Stimulated activated CD4-positive, alpha-beta T cell treated with anti-CD3 and anti-CD28 coated beads, Interleukin-2, amount 100 ng/mL, for 48 hours (primary cell): ENCODE results near the gene PRKCE.
"Not testable (repeated sequence)": the region's sequence is repeated elsewhere in the genome, so short reads cannot be mapped to it uniquely, and the experiment has no call there.

Experiments
- DNase-seq, 2 donors: peaks; one replicate each; pipeline ENCODE4 v3.0.0-alpha.2; 2020

Gene PRKCE

DNA sequence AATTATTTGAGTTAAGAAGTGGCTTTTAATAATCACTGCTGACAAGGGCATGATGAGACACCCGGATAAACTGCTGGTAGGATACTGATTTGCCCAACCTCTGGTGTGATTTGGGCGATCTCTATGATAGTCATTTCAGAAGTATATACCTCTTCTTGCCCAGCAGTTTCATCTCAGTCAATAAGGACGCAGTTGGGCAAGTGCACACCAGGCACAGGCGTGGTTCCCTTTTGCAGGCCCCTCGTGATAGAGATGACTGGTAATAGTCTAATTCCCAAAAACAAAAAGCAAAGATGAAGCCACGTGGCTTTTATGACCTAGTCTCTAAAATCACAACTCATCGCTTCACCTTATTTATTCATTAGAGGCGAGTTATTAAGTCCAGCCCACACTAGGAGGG lies 246.4 kb downstream of the PRKCE start:
- no peak for DNase-seq

DNA sequence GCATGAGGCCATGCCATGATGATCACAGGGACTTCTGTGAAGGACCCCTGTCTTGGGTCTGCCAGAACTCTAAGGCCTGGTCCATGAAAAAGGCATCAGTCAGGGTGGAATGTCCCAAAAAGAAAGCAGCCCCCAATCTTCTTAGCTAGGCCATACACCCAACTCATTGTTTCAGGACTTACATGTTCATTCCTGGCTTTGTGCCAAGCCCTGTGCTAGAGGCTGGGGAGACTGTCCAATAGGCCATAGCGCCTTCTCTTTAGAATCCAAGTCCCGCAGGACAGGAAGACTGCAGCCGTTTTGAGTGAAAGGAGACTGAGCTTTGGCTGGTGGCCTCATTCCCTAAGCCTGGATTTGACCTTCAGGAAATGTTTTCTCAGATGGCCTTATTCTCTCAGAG lies 247.3 kb downstream of the PRKCE start:
- DNase-seq = no peak

DNA sequence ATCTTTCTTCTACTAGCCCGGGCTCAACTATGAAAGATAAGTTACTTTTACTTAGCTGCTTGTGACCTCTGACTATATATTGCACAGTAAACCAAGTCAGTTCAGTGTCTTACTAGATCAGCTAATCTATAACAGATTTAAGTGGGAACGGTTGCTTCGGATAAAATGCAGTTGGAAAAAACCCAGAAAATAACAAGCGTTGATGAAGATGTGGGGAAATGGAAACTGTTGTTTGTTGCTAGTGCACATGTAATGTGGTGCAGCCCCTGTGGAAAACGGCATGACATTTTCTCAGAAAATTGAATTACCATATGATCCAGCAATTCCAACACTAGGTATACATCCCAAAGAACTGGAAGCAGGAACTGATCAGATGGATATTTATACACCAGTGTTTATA lies 248.5 kb downstream of the PRKCE start:
- DNase-seq = no peak

DNA sequence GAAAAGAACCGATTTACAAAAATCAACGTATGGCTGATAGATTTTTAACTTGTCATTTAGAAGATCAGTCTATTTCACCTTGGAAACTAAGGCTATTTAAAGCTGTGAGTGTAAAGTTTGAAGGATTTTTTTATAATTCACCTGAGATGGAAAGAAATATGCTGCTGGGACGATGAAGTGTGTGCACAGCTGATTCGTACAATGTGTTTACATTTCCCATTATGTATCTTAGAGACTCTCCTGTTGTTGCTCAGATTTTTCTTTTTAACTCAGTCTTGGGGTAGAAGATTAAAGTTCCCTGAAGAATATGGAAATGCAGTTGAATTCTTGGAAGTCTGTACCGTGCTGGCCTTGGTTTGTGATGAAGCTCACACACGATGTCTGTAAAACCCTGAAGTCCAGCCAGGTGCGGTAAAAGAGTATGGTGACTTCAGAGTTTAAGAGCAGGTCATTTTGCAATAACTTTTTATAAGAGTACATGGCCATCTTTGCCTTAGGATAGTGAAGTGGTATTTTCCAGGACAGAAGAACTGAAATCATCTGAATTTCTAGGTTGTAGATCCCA lies 250.1 kb downstream of the PRKCE start:
- DNase-seq = no peak

DNA sequence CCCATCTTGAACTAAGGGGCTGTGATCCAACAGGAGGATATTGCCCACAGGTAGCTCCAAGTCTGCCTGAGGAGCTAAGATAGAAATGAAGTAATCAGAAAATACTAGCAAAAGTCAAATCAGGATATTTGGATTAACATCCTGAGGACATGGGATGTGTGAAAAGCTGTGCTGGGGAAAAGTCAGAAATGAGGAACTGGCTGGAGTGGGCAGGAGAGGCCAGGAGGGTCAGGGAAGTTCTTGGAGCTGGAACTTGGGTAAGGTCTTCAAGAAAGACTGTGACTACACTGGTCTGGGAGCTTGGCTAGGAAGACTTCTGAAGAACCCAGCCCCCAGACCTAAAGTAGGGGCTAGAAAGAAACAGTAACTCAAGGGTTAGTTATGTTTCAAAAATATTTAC lies 250.9 kb downstream of the PRKCE start:
- no peak for DNase-seq

DNA sequence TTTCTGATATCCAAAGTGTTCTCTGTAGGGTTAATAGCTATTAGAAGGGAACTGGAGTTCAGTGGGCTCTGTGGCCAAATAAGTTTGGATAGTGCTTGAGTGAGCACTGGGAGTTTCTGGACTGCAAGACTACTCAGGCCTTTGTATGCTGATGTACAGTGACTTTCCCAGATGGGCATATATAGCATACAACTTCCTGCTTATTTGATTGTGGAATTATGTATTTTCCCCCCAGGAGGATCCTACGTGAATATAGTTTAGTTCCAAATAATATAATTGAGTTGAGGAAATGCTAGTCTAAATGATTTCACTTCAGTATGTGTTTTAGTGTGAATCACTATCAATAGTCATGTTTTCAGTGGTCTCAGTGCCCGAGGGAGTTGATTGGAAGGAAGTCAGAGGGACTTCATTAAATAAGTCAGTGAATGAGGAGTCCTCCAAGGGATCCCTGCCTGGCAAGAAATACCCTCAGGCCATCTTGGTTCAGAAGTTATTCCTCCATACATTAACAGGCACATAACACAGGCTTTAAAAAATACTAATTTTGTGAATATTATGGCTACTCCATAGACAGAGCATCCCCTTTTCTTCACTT lies 251.4 kb downstream of the PRKCE start:
- no peak for DNase-seq

DNA sequence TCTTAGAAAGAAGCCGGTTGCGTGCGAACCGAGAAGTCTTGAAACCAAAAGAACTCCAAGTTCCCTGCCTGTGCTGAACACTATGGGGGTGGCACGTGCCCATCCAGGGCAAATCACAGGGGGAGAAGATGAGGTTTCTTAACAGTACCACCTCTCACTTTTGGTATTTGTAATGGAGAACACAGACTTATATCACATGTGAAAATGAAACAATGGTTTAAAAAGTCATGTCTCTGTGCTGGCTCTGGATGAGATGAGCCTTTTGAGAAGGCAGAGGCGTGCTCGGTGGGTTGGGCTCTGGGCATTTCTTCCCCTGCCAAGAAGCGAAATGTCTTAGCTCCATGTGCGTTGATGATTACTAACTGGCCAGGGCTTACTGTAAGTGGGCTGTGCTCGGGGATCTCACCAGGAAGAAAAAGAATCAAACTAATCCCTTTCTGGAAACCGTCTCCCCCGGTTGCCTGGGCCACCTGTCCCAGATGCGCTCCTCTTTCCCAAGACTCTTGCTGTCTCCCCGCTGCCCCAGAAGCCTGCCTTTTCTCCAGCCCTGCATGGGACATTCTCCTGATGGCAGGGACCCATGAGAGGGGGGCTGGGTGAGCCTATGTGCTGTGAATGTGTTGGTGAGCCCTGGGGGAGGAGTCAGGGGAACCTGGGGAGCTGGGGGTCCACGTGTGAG lies 252.9 kb downstream of the PRKCE start:
- DNase-seq = peak in 1 of 2 donors; percentile 16

DNA sequence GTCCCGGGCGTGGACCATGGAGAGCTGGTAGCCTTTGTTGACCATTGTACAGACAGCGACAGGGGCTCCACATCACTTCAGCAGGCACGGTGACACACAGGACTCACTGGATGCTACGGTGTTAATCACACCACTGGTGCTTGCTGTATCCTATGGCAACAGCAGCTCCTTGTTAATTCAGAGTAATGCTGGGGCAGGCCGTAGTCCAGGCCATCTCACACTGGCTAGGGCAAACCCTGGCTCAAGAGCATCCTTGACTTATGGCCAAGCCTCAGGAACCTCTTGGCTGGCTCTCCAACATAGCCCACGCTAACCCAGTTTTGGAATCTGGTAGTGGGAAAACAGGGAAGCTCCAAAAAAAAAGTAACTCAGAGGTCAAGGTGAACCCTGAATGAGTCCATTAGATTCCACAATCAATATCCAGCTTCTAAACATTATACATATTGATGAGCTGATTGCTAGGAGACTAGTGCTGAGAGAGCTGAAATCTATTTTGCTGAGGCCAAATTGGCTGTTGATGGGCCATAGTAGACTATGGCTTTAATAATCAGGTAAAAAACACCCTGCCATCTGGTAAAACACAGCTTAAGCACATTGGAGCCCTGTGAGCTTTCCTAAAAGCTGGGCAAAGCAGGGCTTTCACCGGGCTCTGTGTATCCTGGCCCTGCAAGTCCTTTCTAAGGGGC lies 253.6 kb downstream of the PRKCE start:
- DNase-seq = no peak

DNA sequence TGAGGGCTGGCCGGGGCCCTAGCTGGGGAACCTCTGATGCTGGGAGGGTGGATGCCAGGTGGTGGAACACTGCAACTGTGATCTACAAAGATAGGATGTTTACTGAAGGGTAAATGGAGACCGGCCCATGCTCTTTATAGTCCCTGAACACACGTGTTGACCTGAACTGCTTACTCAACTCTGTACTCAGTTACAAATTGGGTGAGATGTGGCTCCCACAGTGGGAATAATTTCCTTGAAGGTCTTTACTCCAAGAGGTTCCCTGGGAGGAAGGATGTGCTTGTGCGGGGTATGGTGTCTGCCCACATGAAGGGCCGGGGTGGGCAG lies 254.1 kb downstream of the PRKCE start:
- DNase-seq = no peak

DNA sequence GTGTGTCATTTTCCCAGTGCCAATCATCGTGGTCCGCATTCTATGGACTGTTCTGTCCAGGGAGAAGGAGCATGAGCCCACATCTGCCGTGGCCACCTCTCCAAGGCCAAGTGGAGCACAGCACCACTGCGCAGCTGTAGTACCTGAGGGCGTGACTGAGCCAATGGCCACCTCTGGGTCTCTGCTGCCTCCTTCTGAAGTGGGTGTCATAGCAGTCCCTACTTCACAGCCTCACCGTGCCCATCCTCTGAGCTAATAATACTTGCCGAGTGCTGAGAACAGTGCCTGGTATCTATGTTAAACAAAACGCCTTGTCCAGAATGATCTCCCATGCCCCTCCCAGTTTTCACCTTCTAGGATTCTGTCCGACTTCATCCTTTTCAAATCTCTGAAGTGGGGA lies 256.1 kb downstream of the PRKCE start:
- DNase-seq = no peak

DNA sequence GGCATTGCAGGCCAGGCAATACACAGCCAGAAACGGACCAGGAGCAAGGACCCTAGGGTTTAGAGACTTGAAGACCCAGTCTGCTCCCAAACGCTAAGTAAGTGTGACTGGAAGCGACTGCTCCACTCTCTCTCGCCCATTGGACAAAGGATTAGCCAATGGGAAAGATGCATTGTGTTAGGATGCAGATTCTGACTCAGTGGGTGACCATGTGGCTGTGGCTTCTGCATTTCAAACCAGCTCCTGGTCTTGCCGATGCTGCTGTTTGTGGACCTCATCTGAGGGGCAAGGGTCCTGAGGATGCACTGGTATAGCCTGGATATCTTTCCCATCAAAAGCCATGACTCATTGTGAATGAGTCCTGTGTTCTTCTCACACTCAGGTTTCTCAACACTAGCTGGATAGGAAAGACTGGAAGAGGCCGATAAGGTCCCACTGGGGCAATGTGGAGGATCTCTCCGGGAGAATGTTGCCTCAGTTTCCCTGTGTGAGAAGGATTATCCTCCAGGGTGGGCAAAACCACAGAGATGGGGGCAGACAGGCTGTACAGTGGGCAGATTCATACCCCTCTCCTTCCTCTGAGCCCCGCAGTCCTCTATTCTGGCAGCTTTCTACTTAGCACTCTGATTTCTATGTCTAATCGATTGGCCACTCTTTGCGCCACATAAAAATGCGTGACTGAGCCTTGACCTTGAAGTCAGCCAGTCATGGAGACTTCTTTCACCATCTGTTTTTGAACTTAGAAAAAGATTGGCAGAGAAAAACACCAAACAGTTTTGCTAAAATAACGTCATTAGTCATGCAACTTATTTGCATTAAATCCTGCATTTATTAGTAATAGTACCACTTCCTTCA lies 257.1 kb downstream of the PRKCE start:
- DNase-seq = no peak

DNA sequence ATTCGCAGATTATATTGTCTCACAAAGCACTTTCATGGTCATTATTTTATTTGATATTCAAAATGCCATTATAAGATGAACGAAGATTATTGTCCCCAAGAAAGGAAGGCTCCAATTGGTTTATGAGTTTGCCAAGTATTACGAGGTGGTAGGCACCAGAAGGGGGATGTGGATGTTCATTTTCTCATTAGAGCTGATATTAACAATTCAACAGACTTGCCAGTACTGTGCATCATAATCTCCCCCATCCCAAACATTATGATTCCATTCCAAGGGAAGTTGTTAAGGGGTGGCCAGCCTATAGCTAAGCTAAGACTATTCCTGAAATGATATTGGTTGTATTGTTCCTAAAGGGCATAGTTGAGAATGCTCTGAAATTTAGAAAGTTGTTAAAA lies 257.7 kb downstream of the PRKCE start:
- DNase-seq = no peak

DNA sequence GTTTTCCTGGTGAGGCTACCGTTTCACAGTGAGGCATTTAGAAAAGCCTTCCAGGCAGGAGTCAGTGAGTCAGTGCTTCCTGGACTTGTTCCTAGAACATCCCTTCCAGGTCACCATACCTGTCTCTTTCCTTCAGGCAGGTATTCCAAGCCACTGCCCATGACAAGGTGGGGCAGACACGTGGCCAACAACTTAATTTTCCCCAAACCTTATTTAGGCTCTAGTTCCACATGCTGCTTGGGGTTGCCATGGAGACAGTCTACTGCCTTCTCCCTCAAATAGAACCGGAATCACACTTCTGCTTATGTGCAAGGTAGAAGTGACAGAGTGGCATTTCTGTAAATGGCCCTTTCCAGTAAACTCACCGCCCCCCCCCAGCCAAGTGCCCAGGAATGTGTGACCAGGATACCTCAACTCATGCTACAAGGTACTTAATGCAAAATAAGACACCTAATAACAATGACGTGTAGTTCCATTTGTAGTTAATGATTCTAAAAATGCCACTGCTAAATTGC lies 258.3 kb downstream of the PRKCE start:
- DNase-seq = no peak

DNA sequence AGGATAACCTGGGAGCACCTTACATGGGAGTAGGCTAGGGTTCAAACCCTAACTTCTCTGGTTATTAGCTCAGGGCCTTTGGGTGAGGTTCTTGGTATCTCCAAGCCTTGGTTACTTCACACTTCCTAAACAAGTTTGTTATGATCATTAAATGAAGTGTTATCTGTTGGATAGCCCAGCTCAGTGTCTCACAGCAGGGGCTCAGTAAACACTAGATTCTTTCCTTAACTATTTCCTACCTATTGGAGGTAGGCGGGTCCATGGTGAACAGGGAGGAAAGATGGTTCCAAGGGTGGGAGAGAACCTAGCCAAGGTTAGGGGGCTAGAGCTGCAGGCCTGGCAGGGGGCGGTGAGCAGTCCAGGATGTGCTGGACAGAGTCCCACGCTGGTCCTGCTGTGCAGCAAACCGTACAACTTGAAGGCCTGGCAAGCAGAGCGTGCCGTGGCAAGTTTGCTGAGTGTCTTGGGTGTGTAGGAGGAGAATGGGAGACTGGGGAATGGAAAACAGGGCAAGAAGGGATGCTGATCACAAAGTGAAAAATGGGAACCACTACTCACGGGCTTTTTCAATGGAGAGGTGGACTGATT lies 259.1 kb downstream of the PRKCE start:
- DNase-seq = no peak

DNA sequence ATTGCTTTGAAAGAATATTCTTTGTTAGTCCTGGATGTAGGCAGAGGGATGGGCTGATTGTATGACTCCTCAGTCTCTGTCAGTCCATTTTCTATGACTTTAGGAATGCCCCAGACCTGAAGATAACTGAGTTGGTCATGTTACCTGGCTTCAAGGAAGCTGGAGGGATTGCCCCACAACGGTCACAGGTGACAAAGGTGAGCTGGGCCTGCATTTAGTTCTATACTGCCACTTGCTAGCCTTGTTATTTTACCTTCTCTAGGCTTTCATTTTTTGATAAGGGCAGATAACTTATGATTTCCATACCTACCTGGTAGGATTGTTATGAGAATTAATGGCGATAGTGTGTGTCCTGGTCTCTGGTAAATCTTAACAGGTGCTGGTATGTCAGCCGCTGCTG lies 260.1 kb downstream of the PRKCE start:
- DNase-seq = no peak

DNA sequence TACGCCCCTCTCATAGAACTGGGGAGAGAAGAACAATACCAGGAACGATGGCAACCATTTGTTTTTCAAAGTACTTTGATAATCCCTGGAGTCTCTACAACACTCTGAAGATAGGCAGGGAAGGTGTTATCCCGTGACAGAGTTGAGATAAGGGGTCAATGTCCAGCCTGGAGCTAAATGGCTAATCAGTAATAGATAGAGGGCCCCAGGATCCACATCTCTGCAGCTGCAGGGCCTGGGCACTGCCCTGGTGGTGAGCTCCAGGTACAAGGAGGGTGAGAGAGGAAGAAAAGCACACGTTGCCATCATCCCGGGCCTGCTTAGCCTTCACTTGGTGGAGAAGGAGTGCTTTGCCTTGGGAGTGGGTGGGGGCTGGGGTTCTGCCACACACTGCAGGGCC lies 260.6 kb downstream of the PRKCE start:
- no peak for DNase-seq

DNA sequence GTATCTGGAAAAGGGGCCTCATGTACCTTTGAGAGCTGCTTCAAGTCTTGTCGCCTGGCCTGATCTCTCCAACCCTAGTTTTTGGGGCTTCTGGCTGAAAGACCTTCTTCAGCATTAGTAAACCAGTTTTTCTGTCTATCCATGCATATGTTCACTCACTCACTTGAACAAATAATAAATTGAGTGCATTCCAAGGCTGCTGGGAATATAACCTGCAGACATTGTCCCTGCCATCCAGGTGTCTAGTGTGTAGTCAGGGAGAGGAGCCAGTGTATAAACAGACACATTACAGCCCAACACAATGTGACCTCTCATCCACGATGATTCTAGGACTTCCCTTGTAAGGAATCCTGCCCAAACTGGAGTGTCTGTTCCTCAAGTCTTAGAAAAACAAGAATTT lies 262.1 kb downstream of the PRKCE start:
- DNase-seq = no peak

DNA sequence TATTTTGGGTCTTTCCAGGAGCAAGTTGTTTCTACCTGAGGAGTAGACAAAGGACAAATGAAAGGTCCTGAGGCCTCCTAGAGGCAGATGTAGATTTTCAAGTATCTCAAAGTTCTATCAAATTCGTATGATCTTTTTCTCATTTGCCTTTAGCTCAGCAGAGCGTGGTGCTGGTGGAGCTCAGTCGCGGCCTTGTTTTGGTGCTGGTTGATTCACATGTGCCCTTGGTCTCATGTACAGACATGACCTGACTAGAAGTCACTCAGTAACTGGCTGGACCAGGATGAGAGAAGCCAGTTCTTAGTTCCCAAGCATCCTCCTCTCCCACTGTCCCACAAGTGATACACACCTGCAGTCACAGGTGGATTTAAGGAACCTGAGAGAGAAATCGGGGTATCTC lies 264.0 kb downstream of the PRKCE start:
- no peak for DNase-seq

DNA sequence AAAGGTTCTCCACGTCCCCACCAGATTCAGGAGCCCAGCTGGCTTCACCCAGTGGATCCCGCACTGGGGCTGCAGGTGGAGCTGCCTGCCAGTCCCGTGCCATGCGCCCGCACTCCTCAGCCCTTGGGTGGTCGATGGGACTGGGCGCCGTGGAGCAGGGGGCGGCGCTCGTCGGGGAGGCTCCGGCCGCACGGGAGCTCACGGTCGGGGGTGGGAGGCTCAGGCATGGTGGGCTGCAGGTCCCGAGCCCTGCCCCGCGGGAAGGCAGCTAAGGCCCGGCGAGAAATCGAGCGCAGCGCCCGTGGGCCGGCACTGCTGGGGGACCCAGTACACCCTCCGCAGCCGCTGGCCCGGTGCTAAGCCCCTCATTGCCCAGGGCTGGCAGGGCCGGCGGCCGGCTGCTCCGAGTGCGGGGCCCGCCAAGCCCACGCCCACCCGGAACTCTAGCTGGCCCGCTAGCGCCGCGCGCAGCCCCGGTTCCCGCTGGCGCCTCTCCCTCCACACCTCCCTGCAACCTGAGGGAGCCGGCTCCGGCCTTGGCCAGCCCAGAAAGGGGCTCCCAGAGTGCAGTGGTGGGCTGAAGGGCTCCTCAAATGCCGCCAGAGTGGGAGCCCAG lies 266.2 kb downstream of the PRKCE start:
- not testable (repeated sequence) for DNase-seq

DNA sequence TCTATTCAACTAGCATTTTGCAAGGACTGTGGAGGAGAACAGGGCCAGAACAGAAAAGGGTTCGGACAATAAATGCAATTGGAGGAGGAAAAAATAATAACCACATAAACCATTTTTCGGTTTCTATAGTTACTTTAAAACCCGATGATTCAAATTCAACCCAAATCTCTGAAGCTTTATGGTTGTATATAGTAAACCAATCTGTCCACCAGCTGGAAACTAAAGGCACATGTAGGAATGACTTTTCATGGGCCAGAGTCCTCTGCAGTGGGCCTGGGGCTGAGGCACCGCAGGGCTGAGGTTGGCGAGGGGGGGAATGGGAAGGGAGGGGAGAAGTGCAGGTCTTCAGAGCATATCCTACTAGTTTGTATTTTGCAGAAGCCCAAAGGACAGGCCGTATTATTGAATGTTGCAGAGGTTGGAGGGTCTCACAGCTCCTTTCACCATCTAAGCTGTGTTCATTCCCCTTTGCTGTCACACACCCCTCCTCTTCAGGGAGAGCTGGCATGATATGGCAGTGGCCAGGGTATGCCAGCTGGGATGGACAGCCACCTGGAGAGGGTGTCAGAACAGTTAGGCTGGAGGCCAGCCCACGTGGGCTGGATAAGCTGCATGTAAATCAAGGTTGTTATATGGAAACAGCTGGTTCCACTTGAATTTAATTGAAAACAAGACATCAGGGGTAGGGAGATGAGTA lies 267.1 kb downstream of the PRKCE start:
- DNase-seq = no peak

DNA sequence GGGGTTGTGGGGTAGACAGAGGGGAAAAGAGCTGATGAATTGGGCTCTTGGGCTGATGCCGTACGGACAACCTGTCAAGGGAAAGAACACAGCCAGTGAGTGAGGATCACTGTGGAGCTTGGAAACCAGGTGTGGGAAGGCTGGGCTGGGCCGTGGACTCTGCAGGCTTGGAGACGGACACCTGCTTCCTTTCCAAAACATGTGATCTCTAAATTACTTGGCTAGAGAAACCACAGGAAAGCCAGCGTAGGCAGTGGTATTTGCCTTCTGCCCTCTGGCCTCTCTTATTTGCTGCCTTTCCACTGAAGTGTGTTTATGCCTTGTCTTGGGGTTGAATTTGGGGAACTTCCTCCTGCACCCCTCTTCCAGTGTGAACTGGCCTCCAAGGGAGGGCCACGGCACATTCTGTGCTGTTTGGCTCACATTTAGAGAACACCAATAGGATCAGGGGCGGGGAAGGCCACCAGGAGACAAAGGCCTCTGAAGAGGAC lies 267.7 kb downstream of the PRKCE start:
- DNase-seq = no peak
